Left lobe of liver (tissue), 2 donors: ENCODE measurements around the gene SCNN1G. TPM values are rescaled to one million over a fixed set of nuclear protein-coding genes. Genes with fewer than 3 reads are reported as not detected.

Source experiments
- ATAC-seq: fragments of 200-7000 bp; cut with Tn5 transposase; one replicate; pipeline ENCODE4 v1.9.1; 2020; ENCODE audit warnings: mild to moderate bottlenecking, moderate library complexity
- DNase-seq: peaks from one replicate; pipeline ENCODE4 v3.0.0-alpha.2; 2020; ENCODE audit warnings: low spot score
- total RNA-seq: library from RNA; stranded (reverse); gene quantifications from one replicate; pipeline ENCODE4 v1.2.1, GENCODE V29; 2021
- donor health status: DM: no; HTN: no; CAD: no; lungs with moderate emphysema.
- donor health status: DM: no; HTN: yes; CAD: no.

The SCNN1G gene
- total RNA-seq, 1 donor from 2014 or later = not detected

DNA sequence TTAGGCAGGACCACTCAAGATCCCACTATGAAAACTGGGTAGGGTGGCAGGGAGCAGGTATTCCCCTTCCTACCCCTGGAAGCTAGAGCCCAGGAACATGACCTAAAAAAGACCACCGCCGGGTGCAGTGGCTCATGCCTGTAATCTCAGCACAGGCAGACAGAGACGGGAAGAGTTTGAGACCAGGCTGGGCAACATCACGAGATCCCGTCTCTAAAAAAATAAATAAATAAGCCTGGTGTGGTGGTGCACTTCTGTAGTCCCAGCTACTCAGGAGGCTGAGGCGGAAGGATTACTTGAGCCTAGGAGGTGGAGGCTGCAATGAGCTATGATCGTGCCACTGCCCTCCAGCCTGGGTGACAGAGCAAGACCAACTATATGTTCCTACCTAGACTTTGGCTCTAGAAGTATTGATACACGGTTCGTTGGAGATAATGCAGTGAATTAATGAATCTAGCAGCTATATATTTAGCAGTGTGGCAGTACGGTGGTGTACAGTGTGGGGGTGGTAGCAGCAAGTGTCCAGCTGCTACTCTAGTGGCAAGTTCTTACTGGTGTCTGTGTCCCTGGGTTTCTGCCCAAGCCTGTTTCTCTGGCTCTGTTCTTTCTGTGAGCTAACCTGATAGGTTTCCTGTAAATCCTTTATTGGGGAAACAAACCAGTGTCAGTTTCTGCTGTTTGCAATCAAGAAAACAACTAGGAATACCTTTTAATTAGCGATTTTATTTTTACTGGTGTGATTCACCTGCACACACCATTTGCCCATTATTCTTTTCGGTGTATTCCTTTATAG lies 30.0 kb upstream of the SCNN1G start:
- ATAC-seq = no peak
- DNase-seq = no peak

DNA sequence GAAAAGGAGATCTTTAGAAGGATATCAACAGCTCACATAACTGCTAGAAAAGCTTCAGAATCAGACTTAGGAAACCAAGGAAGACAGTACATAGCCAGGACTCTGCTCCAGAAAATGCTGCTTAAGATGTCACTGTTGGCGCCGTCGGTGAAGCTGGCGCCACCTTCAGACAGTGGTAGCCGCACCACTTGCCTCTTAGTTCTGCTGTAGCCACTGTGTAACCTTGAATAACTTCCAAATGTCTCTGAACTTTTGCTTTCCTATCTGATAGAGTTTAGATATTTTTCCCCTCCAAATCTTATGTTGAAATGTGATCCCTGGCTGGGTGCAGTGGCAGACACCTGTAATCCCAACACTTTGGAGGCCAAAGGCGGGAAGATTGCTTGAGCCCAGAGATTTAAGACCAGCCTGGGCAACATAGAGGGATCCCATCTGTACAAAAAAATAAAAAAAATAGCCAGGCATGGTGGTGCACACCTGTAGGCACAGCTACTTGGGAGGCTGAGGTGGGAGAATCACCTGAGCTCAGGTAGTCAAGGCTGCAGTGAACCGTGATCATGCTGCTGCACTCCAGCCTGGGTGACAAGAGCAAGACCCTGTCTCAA lies 27.0 kb upstream of the SCNN1G start:
- peak; percentile 95 for ATAC-seq
- no peak for DNase-seq

DNA sequence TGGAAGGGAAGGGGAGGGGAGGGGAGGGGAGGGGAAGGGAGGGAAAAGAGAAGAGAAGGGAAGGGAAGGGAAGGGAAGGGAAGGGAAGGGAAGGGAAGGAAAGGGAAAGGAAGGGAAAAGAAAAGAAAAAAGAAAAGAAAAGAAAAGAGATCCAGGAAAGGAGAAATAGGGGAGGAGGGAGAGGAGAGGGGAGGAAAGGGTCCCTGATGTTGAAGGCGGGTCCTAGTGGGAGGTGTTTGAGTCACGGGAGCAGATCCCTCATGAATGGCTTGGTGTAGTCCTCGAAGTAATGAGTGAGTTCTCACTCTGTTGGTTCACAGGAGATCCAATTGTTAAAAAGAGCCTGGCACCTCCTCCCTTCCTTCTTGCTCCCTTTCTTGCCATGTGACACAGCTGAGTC lies 26.4 kb upstream of the SCNN1G start:
- DNase-seq (no peak), ATAC-seq (no peak)

DNA sequence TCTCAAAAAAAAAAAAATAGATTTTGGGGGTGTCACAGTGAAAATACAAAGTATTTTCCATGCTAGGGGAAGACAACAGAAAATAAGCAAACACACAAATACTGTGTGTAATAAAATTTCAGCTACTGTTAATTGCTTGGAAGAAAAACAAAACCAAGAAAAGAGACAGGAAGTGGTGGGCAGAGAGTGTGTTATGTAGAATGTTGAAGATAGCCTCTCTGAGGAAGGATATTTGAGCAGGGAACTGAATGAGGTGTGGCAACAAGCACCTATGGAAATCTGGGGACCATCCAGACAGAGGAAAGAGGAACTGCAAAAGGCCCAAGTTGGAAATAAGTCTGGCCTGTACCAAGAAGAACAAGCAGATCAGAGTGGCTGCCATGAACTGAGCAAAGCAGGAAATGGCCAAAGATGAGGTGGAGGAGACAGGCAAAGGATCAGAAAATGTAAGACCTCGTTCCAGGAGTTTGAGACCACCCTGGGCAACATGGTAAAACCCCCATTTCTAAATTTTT lies 25.5 kb upstream of the SCNN1G start:
- no peak for ATAC-seq

DNA sequence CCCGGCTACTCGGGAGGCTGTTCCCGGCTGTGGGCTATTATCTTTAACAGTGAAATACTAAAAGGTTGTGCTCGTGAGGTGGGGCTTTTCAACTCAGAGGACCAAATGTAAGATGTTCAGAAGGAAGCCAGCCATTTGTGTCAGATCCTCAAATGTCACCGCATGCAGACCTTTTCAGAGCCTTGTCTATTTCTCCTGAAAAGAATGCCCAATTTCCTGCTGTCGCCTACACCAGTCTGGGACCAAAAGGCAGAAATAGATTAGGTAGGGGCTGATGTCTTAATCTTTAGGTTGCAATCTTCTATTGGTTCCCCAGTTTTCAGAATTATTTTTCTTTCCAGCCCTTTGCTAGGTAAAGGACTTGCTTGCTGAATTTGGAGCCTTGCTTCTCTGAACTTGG lies 24.4 kb upstream of the SCNN1G start:
- ATAC-seq (no peak), DNase-seq (no peak)

More for the DNA sequence above, 25.5 kb upstream of the SCNN1G start:
- no peak for DNase-seq

DNA sequence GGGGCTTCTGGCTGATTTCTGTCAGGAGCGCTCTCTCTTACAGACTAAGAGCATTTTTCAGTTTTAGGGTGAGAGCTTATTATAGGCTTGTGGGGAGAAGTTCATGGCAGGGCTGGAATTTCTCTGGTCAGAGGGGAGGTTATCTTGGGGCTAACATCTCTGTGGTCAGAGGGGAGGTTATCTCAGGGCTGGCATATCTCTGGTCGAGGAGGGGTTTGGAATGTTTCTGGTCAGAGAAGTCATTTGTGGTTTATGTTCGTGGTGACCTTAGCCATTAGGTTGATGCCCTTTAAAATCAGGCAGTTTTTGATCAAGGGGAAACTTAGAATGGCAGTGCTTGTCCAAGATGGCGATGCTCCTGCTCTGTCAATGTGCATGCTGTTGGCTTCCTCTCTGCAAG lies 22.5 kb upstream of the SCNN1G start:
- ATAC-seq (no peak), DNase-seq (no peak)

DNA sequence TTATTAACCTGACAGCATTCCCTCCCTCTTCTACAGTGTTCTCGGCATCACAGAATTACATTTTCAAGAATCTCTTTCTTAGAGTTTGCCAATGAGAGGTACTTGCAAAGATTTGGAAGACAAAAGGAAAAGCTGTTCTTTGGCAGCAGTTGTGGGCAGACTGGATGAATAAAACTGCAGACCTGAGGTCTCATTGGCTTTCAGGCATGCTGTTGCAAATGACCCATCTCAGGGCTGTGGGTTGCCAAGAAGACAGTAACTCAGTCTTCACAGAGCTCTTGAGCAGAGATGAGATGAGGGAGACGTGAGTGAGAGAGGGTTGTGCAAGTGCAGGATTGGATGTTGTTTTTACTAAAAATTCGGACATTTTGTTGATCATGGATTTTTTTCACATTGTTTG lies 22.0 kb upstream of the SCNN1G start:
- no peak for DNase-seq
- no peak for ATAC-seq

DNA sequence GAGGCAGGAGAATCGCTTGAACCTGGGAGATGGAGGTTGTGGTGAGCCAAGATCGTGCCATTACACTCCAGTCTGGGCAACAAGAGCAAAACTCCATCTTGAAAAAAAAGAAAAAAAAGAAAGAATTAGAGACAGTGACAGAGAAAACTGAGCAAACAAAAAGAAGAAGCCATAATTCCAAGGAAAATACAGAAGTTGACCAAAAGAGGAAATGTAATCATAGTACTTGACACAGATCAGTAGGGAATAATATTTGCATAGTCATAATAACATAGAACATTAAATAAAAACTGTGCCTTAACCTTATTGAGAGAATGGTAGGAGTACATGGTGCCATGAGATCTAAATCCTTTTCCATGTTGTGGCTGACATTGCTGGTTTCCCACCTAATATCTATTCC lies 18.6 kb upstream of the SCNN1G start:
- DNase-seq (no peak), ATAC-seq (no peak)

DNA sequence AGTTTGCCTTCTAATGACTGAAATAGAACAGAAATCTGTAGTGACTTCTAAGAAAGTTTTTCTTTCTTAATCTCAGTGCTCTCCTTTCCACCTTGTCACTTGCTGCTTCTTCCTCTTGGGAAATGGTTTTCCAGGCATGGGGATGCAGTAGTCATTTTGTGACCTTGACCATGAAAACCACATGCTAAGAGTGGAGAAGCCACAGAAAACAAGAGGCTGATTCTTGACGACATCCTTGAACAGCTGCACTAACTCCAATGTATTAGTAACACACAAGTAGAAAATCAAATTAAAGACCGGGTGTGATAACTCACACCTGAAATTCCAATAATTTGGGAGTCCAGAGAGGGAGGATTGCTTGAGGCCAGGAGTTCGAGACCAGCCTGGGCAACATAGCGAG lies 17.8 kb upstream of the SCNN1G start:
- ATAC-seq (no peak), DNase-seq (no peak)

DNA sequence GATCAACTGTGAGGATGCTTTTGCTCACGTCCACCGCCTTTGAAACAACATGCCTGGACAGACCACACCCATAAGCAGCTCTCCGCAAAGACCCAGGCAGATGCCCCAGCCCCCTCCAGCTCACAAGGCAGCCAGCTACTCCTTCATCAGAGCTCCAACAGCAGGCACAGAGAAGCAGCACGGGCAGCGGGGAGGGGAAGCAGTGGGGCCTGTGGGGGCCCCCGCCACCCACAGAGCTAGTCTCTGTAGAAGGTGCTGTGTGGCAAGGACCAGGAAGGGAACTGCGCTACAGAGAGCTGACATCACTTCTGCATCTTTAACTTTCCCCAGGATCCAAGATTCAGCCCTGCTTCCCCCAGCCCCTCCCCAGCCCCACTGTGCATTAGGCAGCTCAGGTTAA lies 10.0 kb upstream of the SCNN1G start:
- DNase-seq = no peak
- ATAC-seq = no peak

DNA sequence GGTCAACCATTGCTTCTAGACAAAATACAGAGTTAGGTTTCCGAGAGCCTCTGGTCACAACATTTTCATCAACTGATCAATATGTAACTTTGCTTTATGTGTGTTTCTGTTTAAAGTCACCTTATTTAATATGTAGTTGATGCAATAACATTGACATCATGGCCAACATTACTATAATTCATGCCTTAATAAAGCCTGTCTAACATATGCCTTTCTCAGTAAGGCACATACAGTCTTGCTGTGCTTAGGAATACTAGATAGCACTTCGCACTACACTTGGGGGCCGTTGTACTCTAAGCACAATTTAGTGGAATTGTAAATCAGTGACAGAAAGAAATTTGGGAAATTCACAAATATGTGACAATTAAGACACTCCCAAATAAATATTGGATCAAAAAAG lies 9.6 kb upstream of the SCNN1G start:
- no peak for DNase-seq
- ATAC-seq = no peak

DNA sequence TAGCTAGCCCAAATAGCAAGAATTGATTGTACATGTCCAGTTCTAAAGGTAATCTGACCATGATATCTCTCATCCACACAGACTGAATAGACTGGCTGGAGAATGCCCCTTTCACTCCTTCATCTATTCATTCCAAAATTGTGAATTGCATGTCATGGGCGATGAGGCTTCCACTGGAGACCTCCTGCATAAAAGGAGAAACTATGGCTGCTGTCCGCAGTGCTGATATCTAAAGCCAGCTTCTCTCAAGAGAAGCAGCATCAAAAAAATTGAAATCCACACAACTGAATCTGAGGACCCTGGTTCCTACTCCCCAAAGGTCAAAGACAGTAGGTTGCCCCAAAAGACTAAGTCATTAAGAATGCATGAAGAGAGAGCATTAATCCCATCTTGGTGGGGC lies 7.9 kb upstream of the SCNN1G start:
- no peak for ATAC-seq
- no peak for DNase-seq

DNA sequence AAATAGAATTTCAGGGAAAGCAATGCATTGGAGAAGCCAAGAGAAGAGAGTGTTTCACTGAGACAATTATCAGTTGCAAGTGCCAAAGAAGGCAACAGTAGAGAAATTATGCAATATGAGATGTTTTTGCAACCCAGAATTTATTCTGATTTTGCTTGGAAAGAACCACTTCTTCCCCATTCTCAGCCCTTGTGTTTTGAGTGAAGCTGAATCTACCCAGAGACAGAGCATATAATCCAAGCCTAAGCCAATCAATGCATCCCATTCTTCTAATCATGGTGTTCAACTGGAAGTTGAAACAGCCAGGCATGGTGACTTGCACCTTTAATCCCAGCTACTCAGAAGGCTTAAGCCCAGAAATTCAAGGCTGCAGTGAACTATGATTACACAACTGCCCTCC lies 6.9 kb upstream of the SCNN1G start:
- DNase-seq (no peak), ATAC-seq (no peak)

DNA sequence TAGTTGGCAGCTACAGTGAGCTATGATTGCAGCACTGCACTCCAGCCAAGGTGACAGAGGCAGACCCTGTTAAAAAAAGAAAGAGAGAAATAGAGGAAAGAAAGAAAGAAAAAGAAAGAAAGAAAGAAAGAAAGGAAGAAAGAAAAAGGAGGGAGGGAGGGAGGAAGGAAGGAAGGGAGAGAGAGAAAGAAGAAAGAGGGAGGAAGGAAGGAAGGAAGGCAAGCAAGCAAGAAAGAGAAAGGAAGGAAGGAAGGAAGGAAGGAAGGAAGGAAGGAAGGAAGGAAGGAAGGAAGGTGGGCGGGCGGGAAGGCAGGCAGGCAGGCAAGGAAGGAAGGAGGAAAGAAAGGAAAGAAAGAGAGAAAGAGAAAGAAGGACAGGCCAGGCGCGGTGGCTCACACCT lies 1.0 kb upstream of the SCNN1G start:
- DNase-seq = no peak
- no peak for ATAC-seq

DNA sequence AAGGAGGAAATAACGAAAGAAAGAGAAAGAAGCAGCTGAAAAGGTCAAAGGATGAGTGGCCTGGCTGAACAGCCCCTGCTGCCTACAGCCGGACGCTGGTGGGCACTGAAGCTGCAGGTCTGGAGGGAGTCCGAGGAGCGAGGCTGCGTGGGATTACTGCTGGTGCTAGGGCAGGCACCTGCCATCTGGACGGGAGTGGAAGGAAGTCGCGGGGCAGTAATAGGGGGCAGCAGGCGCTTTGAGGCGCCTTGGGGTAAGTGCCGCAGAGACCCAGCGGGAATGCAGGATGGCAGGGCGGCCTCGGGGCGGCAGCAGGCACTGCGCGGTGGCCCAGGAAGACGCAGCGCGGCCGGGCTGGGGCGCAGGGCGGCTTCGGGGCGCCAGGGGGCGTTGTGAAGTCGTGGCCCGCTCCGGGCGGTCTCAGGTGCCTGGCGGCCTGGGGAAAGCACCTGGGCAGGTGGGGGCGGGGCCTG lies 303 bp upstream of the SCNN1G start:
- ATAC-seq = peak; percentile 97
- DNase-seq = peak; percentile 60

DNA sequence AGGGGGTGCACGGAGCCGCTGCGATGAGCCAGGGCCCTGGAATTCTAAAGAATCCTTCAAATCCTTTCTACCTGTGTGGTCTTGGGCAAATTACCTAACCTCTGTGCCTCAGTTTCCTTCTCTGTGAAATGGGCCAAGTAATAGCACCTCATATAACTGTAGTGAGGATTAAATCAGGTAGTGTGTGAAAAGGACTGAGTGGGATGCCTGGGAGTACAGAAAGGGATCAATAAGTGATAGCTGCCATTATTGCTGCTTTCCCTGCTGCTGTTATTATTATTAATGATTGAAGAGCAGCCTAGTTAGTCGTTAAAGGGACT lies 958 bp downstream of the SCNN1G start:
- ATAC-seq = no peak
- no peak for DNase-seq

DNA sequence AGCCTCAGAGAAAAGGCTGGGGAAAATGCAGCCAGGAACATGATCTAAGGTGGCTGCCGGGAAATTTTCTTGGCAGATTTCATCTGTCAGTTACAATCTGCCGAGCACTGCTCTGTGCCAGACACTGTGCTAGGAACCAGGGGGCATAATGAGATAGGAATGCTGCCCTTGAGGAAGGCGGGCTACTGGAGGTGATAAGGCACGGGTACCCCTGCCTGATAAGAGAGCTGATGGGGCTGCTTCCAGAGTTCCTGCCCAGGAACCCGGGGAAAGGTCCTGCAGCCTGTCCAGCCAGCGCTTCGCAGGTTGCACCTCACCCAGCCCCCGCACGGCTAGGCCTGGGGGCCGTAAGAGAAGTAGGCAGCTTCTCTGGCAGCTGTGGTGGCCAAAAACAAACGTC lies 3.1 kb downstream of the SCNN1G start:
- no peak for ATAC-seq
- no peak for DNase-seq

DNA sequence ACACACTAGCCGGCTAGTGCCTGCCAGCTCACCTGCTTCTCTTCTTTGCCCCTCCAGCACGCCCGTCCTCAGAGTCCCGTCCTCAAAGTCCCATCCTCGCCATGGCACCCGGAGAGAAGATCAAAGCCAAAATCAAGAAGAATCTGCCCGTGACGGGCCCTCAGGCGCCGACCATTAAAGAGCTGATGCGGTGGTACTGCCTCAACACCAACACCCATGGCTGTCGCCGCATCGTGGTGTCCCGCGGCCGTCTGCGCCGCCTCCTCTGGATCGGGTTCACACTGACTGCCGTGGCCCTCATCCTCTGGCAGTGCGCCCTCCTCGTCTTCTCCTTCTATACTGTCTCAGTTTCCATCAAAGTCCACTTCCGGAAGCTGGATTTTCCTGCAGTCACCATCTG lies 3.6 kb downstream of the SCNN1G start:
- ATAC-seq (no peak), DNase-seq (no peak)

DNA sequence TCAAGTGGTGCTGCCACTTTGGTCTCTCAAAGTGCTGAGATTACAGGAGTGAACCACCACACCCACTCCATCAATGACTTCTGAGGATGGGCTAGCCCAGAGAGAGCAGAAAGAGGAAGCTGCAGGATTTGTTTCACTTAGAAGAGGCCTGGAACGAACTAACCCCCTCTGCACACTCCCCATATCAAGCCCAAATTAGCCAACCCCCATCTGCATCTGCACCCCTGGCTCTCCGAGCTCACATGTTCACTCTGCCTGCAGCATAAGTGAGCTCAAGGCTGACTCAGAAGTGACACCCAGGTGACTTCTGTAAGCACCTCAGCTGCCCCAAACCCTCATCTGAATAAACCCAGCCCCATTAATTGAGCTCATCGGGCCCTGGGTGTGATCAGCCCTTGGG lies 4.8 kb downstream of the SCNN1G start:
- DNase-seq (no peak), ATAC-seq (no peak)

DNA sequence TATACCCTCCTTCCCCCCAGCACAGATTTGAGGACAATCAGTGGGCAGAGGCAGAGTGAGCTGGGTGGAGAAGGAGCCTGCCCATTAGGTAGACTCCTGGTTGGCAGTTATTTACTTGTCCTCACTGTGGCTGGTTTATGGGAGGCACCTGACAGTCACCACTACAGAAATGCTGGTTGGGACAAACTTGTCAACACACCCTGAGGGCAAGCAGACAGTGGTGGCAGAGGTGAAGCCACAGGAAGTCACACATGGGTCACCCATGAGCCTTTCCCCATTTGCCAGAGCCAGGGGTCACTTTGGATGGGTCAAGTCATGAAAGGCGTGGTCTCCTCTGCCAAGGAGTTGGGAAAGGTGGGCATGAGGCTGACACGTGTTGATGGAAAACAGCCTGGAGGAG lies 6.4 kb downstream of the SCNN1G start:
- DNase-seq (no peak), ATAC-seq (no peak)

DNA sequence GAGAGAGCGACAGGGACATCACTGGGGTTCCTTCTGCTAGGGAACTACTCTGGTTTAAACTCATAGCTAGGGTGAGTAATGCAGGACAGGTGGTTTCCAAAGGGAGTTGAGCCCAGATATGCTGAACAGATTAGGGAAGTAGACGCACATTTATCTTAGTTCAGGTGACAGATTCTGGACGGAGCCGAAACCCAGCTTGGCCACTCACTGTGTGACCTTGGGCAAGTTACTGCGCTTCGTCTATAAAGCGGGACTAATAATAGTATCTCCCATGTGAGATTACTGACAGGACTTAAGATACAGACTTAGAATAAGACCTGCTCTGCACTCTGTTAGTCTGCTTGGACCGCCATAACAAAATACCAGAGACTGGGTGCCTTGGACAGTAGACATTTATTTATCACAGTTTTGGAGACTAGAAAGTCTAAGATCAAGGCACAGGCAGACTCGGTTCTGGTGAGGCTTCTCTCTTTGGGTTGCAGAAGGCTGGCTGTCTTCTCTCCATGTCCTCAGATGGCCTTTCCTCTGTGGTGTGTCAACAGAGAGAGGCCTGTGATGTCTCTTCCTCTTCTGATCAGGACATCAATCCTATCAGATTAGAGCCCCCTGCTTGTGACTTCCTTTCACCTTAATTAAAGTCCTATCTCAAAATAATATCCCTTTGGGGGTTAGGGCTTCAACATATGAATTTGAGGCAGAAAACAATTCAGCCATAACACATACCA lies 12.1 kb downstream of the SCNN1G start:
- ATAC-seq (no peak), DNase-seq (no peak)

DNA sequence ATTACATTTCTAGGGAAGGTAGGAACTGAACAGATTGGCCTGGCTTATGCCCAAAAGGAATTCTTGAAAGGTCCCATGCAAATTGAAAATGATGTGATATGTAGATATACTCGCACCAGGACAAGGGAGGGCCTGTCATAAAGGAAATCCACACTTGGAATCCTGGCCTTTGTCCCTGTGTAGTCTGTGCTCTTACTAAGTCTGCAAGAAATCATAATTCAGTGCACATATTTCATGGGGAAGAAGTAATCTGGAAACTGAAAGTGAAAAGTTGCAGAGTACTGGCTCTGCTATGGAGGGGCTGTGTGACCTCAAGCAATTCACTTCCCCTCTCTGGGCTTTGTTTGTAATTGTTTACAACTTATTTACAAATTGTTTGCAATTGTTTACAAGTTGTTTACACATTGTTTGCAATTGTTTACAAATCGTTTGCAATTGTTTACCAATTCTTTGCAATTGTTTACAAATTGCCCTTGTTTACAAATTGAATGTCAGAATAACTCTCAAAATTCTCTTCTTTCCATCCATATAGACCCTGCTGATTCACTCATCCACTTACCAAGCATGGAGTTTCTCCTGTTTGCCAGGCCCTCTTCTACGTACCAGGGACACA lies 12.9 kb downstream of the SCNN1G start:
- DNase-seq (no peak), ATAC-seq (peak; percentile 34)
